PC-3 (cell line): ENCODE measurements around the gene HIP1R. TPM values are rescaled to one million over a fixed set of nuclear protein-coding genes. Genes with fewer than 3 reads are reported as not detected.
A peak's percentile ranks its signal among the peaks of the same experiment; 100 is the strongest.

Experiments
- ATAC-seq: fragments of 200-7000 bp; cut with Tn5 transposase; 2 replicates; pipeline ENCODE4 v1.9.1; 2020; ENCODE audit warnings: mild to moderate bottlenecking, moderate library complexity
- BruUV-seq: library from RNA; stranded (reverse); fragments of 400-500 nt; replicated peaks from 2 replicates; lab custom pipeline; 2021; lab: Mats Ljungman, UMichigan
- CTCF ChIA-PET: fragments of 300-600 bp; sonication (Branson Sonifier 250); formaldehyde crosslinking; loops from one replicate; lab custom pipeline; 2022; ENCODE audit warnings: antibody characterized with exemption; lab: Charles Lee
- POLR2A ChIA-PET: fragments of 300-600 bp; sonication (Branson Sonifier 250); formaldehyde crosslinking; loops from one replicate; lab custom pipeline; 2022; ENCODE audit warnings: antibody characterized with exemption; ENCODE audit not compliant: unreplicated experiment; lab: Charles Lee
- DNase-seq: peaks from one replicate; pipeline ENCODE4 v3.0.0-alpha.2; 2015
- H2AFZ ChIP-seq: fragments of 300-600 bp; sonication (generic); 2 replicates; pipeline ENCODE4 v1.6.0; 2016; ENCODE audit warnings: antibody characterized with exemption, low read length
- H3F3A ChIP-seq: fragments of 300-600 bp; sonication (generic); one replicate; pipeline ENCODE4 v1.6.0; 2017; ENCODE audit warnings: antibody characterized with exemption, low read length, control low read depth, mild to moderate bottlenecking; ENCODE audit not compliant: unreplicated experiment
- H3K27ac ChIP-seq: fragments of 300-600 bp; sonication (generic); 2 replicates; pipeline ENCODE4 v1.5.1; 2016; ENCODE audit warnings: mild to moderate bottlenecking, low read length
- H3K27me3 ChIP-seq: fragments of 300-600 bp; sonication (generic); 2 replicates; pipeline ENCODE4 v1.6.1; 2016; ENCODE audit warnings: low read length, mixed read lengths
- H3K36me3 ChIP-seq: fragments of 300-600 bp; sonication (generic); 2 replicates; pipeline ENCODE4 v1.6.1; 2016; ENCODE audit warnings: low read depth, mixed run types, low read length, mixed read lengths
- H3K4me1 ChIP-seq: fragments of 300-600 bp; sonication (generic); 2 replicates; pipeline ENCODE4 v1.5.1; 2016; ENCODE audit warnings: low read length; ENCODE audit not compliant: insufficient read depth
- H3K4me2 ChIP-seq: fragments of 300-600 bp; sonication (generic); 2 replicates; pipeline ENCODE4 v1.6.0; 2016; ENCODE audit warnings: low read length
- H3K4me3 ChIP-seq: fragments of 300-600 bp; sonication (generic); 2 replicates; pipeline ENCODE4 v1.5.1; 2016; ENCODE audit warnings: mild to moderate bottlenecking, low read length, mixed read lengths
- H3K79me2 ChIP-seq: fragments of 300-600 bp; sonication (generic); 2 replicates; pipeline ENCODE4 v1.6.1; 2017; ENCODE audit warnings: low read length, mixed read lengths
- H3K9ac ChIP-seq: fragments of 300-600 bp; sonication (generic); 2 replicates; pipeline ENCODE4 v1.6.0; 2016; ENCODE audit warnings: mild to moderate bottlenecking, low read length
- H3K9me2 ChIP-seq: fragments of 300-600 bp; sonication (generic); replicated peaks from 2 replicates; pipeline ENCODE4 v1.6.1; 2016; ENCODE audit warnings: mixed run types, low read length, mixed read lengths
- H3K9me3 ChIP-seq: fragments of 300-600 bp; sonication (generic); 2 replicates; pipeline ENCODE4 v1.6.1; 2016; ENCODE audit warnings: low read length, mixed read lengths
- H4K20me1 ChIP-seq: fragments of 300-600 bp; sonication (generic); 2 replicates; pipeline ENCODE4 v1.6.1; 2016; ENCODE audit warnings: low read length, mixed read lengths
- CTCF ChIP-seq: fragments of 300-600 bp; sonication (generic); conservative IDR thresholded peaks from 2 replicates; pipeline ENCODE4 v1.5.1; 2017; ENCODE audit warnings: antibody characterized with exemption, low read depth, mild to moderate bottlenecking, low read length
- EZH2 ChIP-seq: fragments of 300-600 bp; sonication (generic); IDR thresholded peaks from one replicate; pipeline ENCODE4 v1.6.1; 2017; ENCODE audit warnings: antibody characterized with exemption, mild to moderate bottlenecking, low read length; ENCODE audit not compliant: unreplicated experiment
- EZH2phosphoT487 ChIP-seq: fragments of 300-600 bp; sonication (generic); IDR thresholded peaks from 2 replicates; pipeline ENCODE4 v1.6.1; 2018; ENCODE audit warnings: mild to moderate bottlenecking, antibody characterized with exemption, low read length, borderline replicate concordance
- intact Hi-C: fragments of 100-400 bp; cut with micrococcal nuclease; formaldehyde crosslinking; loops from 2 replicates; pipeline ENCODE4 v1.9.0; 2023
- total RNA-seq: library from RNA; depleted of rRNA; stranded (reverse); fragments of >200 nt; gene quantifications from 2 replicates; pipeline ENCODE4 v1.2.3, GENCODE V29; 2014

HIP1R gene
- total RNA-seq, 1 experiment from 2014 or later = 46.1 TPM

- Histone ChIP-seq H3K27ac (0 out of 2 replicates have a peak overlapping the region, but pooled peaks have one; percentile 1), H3K9me2 (no peaks in the 10 kb centered on the region), H3K9ac (no peak overlapping the region), H2AFZ (no peak overlapping the region), H3K4me2 (peak overlapping the region; percentile 19), H3K9me3 (no peaks in the 10 kb centered on the region), H3K4me1 (peaks cover 52% of the 10 kb centered on the region), H3K36me3 (peaks cover 17% of the 10 kb centered on the region; the same call in 1 of the 2 replicates), H3K4me3 (no peak overlapping the region), H3K27me3 (no peaks in the 10 kb centered on the region), H3K79me2 (peaks cover 99% of the 10 kb centered on the region), H3F3A (peaks cover 9% of the 10 kb centered on the region), H4K20me1 (peaks cover 59% of the 10 kb centered on the region)
- intact Hi-C loops = no loop called here
- DNase-seq (no peak), ATAC-seq (no peak)
- BruUV-seq = no TSS peak
- TF ChIP-seq EZH2 (no peak), EZH2phosphoT487 (no peak), CTCF (no peak)
- CTCF ChIA-PET = no interaction called here
- POLR2A ChIA-PET = interaction anchor here (0.9 kb wide), 1 partner anchor 63 kb away, joined by 7 read pairs; no protein-coding TSS in a partner anchor
Measured at GRCh38 chr12:122884091-122884826, 49.0 kb downstream of the HIP1R start.

- H3K27ac ChIP-seq = 0 out of 2 replicates have a peak overlapping the region, but pooled peaks have one; percentile 1
- H3K36me3 ChIP-seq = peaks cover 12% of the 10 kb centered on the region; the same call in 1 of the 2 replicates
- no peak overlapping the region for H3K9ac ChIP-seq
- no peaks in the 10 kb centered on the region for H3K9me3 ChIP-seq
- ATAC-seq (no peak), DNase-seq (no peak)
- peak overlapping the region; percentile 19 for H3K4me2 ChIP-seq
- no TSS peak for BruUV-seq
- H3K79me2 ChIP-seq = peaks cover 99% of the 10 kb centered on the region
- TF ChIP-seq EZH2phosphoT487 = no peak
- no peak for TF ChIP-seq EZH2
- TF ChIP-seq CTCF = no peak
- no peak overlapping the region for H3K4me3 ChIP-seq
- peaks cover 58% of the 10 kb centered on the region for H3K4me1 ChIP-seq
- ChIA-PET POLR2A (interaction anchor here (0.9 kb wide), 1 partner anchor 63 kb away, joined by 7 read pairs; no protein-coding TSS in a partner anchor), CTCF (no interaction called here)
- peaks cover 53% of the 10 kb centered on the region for H4K20me1 ChIP-seq
- intact Hi-C loops = no loop called here
- no peak overlapping the region for H2AFZ ChIP-seq
- peaks cover 11% of the 10 kb centered on the region for H3F3A ChIP-seq
- no peaks in the 10 kb centered on the region for H3K9me2 ChIP-seq
- H3K27me3 ChIP-seq = no peaks in the 10 kb centered on the region
Measured at GRCh38 chr12:122884860-122885259, 49.6 kb downstream of the HIP1R start.

GRCh38 chr12:122886161-122886560 is 50.9 kb downstream of the HIP1R start:
- H3K9ac ChIP-seq = peak overlapping the region; percentile 74

More at GRCh38 chr12:122886161-122886560, 50.9 kb downstream of the HIP1R start:
- no peaks in the 10 kb centered on the region for H3K9me3 ChIP-seq
- ChIA-PET POLR2A (no interaction called here), CTCF (no interaction called here)
- H3K36me3 ChIP-seq = peaks cover 4% of the 10 kb centered on the region; the same call in 1 of the 2 replicates
- H3K9me2 ChIP-seq = no peaks in the 10 kb centered on the region
- TF ChIP-seq EZH2 = no peak
- TF ChIP-seq CTCF = no peak
- no peak for TF ChIP-seq EZH2phosphoT487
- intact Hi-C loops = loop anchor here (2.0 kb wide), 1 partner anchor 61 kb away; no protein-coding TSS in a partner anchor
- BruUV-seq = no TSS peak
- peaks cover 71% of the 10 kb centered on the region for H3K4me1 ChIP-seq
- no peak for DNase-seq
- peak overlapping the region; percentile 49 for H3K4me3 ChIP-seq
- peak overlapping the region; percentile 77 for H3K4me2 ChIP-seq
- peak overlapping the region; percentile 90 for H3K27ac ChIP-seq
- H4K20me1 ChIP-seq = peaks cover 45% of the 10 kb centered on the region
- H3K27me3 ChIP-seq = no peaks in the 10 kb centered on the region
- H3F3A ChIP-seq = peaks cover 15% of the 10 kb centered on the region
- H3K79me2 ChIP-seq = peaks cover 99% of the 10 kb centered on the region
- H2AFZ ChIP-seq = no peak overlapping the region
- no peak for ATAC-seq
